GM21360 (cell line): ENCODE results near the gene DPEP2NB.
A peak's percentile ranks its signal among the peaks of the same experiment; 100 is the strongest.
"Not testable (repeated sequence)": the region's sequence is repeated elsewhere in the genome, so short reads cannot be mapped to it uniquely, and the experiment has no call there.

ENCODE experiments used
- ATAC-seq: cut with Tn5 transposase; IDR thresholded peaks from one replicate; pipeline ENCODE4 v1.9.1; 2021; ENCODE audit warnings: mild to moderate bottlenecking, moderate library complexity; ENCODE audit not compliant: unreplicated experiment

DPEP2NB gene

DNA sequence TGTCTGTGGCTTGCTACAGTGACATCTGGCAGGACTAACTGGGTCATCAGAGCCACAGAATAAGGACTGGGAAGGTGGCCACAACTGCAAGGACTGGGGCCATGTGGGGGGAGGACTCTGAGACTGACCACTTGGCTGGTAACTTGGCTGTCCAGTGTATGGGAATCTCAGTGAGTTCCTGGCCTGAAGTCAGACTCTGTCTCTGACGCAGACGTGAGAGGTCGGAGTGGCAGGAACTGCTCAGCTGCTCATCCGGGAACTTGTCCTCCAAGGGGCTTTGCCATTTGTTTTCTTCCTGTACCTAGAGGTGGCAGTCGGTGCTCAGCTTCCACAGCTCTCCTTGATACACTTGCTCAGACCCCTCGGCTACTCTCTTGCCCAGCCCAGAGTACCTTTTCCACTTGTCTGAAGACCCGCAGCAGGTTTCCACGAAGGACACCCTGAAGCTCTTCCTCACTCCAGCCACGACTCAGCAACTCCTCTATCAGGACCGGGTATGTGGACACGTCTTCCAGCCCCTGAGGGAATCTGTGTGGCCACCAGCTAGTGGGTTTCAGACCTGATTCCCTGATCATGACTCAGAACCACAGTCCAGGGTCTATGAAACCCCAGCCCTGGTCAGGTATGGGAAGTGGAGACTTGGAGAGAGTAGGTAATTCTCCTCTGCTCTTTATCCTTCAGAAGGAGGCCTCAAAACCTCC is 28.1 kb downstream of the DPEP2NB start:
- no peak for ATAC-seq

DNA sequence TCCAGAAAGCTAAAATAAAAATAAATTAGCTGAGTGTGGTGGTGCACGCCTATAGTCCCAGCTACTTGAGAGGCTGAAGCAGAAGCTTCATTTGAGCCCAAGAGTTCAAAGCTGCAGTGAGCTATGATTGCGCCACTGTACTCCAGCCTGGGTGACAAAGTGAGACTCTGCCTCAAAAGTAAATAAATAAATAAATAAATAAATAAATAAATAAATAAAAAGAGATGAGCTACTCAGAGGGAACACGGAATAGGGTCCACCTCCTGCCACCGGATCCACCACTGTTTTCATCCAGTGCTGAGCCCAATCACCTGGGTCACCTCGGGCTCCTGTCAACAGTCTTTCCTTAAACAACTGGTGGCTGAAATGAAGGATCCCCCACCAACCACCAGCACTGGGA is 28.8 kb downstream of the DPEP2NB start:
- ATAC-seq = no peak

DNA sequence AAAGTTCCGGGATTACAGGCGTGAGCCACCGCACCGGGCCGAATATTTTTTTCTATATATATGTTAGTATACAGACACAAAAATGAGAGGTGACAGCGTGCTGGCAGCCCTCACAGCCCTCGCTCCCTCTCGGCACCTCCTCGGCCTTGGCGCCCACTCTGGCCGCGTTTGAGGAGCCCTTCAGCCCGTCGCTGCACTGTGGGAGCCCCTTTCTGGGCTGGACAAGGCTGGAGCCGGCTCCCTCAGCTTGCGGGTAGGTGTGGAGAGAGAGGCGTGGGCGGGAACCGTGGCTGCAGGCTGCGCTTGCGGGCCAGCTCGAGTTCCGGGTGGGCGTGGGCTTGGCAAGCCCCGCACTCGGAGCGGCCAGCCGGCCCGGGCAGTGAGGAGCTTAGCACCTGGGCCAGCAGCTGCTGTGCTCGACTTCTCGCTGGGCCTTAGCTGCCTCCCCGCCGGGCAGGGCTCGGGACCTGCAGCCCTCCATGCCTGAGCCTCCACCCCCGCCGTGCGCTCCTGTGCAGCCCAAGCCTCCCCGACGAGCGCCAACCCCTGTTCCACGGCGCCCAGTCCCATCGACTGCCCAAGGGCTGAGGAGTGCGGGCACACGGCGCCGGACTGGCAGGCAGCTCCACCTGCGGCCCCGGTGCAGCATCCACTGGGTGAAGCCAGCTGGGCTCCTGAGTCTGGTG is 33.6 kb downstream of the DPEP2NB start:
- ATAC-seq = no peak

DNA sequence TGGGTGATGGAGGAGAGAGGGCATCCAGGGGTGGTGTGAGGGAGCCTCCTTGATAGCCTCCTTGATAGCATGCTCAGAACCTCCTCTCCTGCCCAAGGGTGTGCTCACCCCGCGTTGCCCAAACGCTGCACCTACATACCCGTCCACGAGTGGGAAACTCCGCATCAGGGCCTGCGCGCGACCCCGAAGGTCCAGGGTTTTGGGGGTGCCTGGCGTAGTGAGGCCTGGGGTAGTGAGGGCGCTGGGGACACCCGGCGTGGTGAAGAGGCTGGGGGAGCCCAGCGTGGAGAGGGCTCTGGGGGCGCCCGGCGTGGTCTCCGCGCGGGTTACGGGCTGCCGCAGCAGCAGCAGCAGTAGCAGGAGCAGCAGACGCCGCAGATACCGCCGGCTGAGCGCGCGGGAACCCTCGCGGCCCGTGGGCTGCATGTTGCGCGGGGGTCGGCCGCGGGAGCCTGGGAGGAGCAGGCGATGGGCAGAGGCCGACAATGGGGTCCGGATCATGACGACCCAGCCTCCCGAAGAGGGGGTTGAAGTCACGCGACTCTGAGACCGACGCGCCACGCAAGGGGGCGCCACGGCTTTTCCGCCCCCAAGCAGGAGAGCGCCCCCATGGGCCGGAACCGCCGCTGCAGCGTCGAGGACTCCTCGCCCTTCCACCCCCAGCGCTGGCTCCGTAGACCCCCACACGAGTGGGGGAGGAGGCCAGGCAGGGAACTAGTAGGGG is 35.6 kb downstream of the DPEP2NB start, which contains the start of gene DPEP3:
TSS of gene DPEP3 (minus strand) at position 545 of the 724 bp plus-strand sequence. CDS start at position 426, 119 bp downstream.
- no peak for ATAC-seq

DNA sequence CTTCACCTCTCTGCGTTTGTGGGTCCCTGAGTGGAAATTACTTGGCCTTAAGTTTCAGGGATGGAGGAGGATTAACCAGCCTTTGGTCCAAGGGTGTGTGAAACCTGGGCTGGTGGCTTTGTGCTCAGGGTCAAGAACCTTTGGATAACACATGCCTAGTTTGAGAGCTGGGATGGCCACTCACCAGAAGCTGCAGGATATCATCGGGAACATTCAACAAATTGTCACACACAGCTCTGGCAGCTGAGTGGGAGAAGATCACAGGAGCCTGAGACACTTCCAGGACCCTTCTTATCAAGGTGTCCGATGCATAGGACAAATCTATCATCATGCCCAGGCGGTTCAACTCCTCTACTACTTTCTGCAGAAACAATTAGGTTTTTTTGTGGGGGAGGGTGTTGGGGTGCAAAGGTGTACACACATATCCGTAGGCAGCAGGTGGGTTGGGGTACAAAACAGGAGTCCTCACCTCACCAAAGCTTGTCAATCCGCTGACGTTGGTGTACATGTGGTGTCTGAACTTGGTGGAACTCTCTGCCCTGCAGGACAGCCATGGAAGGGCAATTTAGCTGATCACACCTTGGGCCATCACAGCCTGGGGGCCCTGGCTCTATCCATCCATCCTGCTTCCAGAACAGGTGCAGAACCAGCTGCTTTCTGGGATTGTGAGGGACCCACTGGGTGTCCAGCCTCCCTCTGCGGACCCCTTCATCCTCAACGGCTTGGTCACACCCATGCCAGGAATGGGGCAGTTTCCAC is 38.1 kb downstream of the DPEP2NB start:
- ATAC-seq = no peak

DNA sequence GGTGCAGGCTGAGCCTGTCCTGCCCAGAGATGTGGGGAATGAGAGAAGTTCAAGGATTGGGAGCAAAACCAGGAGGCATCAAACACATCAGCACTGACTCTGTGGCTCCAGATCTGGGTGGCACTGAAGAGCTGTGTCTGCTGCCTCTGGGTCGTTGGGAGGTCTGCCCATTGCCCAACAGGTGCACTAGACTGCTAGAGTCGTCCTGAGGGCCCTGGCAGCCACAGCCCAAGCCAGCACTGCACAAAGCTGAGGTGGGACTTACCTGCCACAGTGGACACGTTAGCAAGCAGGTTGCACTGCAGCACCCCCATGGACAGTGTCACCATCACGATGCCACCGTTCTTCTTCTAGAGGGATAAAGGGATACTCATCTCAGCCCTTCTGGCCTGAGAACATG is 38.7 kb downstream of the DPEP2NB start:
- ATAC-seq = no peak

DNA sequence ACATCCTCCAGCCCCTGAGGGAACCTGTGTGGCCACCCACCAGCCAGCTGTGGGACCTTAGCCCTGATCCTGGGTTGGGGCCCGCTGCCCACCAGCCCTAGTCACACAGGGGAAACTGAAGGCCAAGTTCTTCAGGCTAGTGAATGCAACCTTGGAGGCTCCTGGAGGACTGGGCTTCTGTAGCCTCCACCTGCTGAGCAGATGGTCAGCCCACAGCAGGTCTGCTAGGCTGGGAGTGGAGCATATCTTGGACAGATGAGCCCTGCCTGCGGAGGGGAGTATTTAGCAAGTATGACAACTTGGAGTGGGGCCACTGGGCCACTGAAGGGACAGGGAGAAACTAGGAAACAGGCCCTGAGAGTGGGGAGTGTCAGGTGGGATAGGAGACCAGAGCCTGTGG is 39.5 kb downstream of the DPEP2NB start:
- ATAC-seq = no peak

DNA sequence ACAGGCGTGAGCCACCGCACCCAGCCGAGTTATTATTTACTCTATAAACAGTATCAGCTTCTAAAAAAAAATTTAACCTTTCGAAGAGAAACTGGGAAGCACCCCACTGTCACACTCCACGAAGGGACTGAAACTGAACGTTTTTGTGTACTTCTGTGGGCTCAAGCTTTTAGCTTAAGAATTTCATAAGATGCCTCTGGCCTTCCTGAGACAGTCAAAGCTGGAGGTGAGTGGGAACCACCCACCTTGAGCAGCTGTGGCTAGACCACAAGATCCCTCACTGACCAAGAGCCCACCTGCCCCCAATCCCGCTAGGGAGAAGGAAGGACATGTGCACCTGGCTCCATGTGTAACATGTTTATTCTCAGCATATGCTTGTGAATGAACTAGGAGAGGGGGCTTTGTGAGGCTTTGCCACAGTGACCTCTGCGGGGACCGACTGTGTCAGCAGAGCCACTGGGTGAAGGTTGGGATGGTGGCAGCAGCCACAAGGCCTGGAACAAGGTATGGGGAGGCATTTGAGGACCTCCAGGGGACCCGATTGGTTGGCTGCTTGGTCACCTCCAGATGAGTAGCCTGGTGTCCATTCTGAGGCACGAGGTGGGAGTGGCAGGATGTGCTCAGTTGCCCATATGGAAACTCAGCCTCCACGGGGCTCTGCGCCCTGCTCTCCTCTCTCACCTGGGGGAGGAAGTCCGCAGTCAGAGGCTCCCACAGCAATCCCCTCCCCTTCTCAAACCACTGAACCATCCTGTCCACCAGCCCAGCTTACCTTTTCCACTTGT is 40.2 kb downstream of the DPEP2NB start:
- ATAC-seq = no peak

- not testable (repeated sequence) for ATAC-seq
Observed at GRCh38 chr16:67972285-67972684, 43.4 kb downstream of the DPEP2NB start.

GRCh38 chr16:67971111-67971510 is 44.6 kb downstream of the DPEP2NB start:
- ATAC-seq = no peak

- peak; percentile 14 for ATAC-seq
Observed at GRCh38 chr16:67969254-67970039, 46.3 kb downstream of the DPEP2NB start.

DNA sequence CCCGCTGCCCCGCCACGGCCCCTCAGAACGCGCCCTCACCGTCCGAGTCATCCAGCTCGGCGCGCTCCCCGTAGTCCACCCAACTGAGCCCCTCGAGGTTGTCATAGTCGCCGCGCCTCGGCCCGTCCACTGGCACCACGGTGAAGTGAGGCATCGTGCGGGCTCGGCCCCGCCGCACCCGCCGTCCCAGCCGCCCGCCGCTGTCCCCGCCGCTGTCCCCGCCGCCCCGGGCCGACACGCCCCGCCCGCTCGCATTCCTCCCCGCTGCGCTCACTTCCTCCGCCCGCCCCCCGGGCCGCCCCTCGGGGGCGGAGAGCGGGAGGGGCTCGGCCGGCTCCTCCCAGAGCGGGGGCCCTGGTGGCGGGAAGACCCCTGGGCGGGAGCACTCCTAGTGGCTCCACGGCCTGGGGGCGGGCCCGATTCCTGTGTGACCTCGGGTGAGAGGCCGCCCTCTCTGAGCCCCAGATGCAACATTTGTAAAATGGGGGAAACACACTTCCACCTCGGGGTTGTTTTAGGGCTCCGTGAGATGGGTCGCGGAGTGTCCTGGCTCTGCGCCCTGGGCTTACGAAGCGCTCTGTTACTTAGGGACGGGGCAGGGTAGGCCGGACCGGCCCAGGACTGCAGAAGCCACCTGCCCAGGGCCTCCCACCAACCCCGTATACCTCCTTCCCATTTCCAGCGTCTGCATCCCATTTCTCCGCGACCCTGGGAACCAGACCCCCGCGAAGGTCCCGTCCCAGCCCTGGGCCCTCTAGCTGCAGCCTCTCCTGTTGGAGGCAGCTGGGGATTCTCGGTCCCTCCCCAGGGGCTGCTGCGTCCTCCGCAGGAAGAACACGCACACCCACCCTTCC is 47.1 kb downstream of the DPEP2NB start, which contains the start of gene SLC12A4:
TSS of gene SLC12A4 (minus strand) at position 238 of the 854 bp plus-strand sequence. CDS start at position 154, 84 bp downstream.
- peak; percentile 68 for ATAC-seq

- peak; percentile 10 for ATAC-seq
Observed at GRCh38 chr16:67967958-67968399, 47.7 kb downstream of the DPEP2NB start.

- no peak for ATAC-seq
Observed at GRCh38 chr16:67967183-67967957, 48.3 kb downstream of the DPEP2NB start.

GRCh38 chr16:67966549-67967182 is 49.0 kb downstream of the DPEP2NB start:
- ATAC-seq = no peak

DNA sequence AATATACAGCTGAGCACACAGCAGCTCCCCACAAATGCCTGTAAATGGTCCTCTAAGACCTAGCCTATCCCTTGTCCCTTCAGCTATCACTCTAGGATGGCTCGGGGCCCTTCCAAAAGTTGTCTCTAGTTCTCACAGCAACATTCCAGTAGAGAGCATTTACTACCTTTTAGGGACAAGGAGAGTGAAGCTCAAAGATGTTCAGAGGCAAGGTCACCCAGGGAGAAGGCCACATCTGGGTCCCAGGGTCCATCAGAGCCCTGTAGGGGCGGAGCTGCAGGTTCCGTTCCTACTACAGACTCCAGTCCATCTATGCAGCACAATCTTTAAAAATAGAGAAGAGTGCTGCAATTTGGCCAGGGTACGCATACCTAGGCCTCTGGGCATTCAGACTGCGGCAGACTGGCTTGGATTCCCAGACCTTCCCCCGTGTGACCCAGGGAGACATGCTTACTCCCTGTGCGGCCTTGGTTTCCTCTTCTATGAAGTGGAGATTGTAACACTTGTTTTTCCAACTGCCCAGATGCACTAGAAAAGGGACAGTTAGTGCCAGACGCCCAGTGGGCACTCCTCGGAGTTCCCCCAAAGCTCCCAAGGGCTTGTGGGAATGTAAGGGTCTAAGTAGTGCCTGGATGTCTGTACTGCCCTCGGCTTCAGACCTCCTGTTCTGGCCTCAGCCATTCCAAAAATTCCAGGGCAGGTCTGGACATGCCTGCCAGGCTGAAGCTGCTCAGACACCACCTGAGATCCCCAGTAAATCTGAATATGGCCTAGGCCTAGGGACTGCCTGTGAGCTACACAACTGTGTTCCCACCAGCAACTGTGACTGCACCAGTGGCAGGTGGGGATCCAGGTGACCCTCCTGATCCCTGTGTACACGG is 49.8 kb downstream of the DPEP2NB start:
- ATAC-seq = no peak
